Smooth muscle cell (in vitro differentiated cells): Measurements from ENCODE around the gene CEMP1. TPM values are rescaled to one million over a fixed set of nuclear protein-coding genes. Genes with fewer than 3 reads are reported as not detected.

ENCODE experiments used
- DNase-seq: peaks from one replicate; lab custom pipeline; 2025; ENCODE audit not compliant: unreplicated experiment; lab: John Stamatoyannopoulos, UW
- H2AFZ ChIP-seq: fragments of 200-600 bp; sonication (generic); 2 replicates; pipeline ENCODE4 v1.6.0; 2016; ENCODE audit warnings: antibody characterized with exemption, low read depth, mild to moderate bottlenecking
- H3F3A ChIP-seq: fragments of 200-600 bp; sonication (generic); 2 replicates; pipeline ENCODE4 v1.6.0; 2017; ENCODE audit warnings: antibody characterized with exemption, low read depth
- H3K27ac ChIP-seq: fragments of 200-600 bp; sonication (generic); 2 replicates; pipeline ENCODE4 v1.5.1; 2016; ENCODE audit warnings: low read depth, mild to moderate bottlenecking
- H3K27me3 ChIP-seq: fragments of 200-600 bp; sonication (generic); 2 replicates; pipeline ENCODE4 v1.6.1; 2016; ENCODE audit warnings: low read depth, mild to moderate bottlenecking
- H3K36me3 ChIP-seq: fragments of 200-600 bp; sonication (generic); 2 replicates; pipeline ENCODE4 v1.5.1; 2016; ENCODE audit warnings: low read depth
- H3K4me1 ChIP-seq: fragments of 200-600 bp; sonication (generic); 2 replicates; pipeline ENCODE4 v1.5.1; 2016; ENCODE audit warnings: low read depth
- H3K4me2 ChIP-seq: fragments of 200-600 bp; sonication (generic); 2 replicates; pipeline ENCODE4 v1.6.0; 2016; ENCODE audit warnings: mild to moderate bottlenecking
- H3K4me3 ChIP-seq: fragments of 200-600 bp; sonication (generic); 2 replicates; pipeline ENCODE4 v1.5.1; 2016; ENCODE audit warnings: mild to moderate bottlenecking
- H3K79me2 ChIP-seq: fragments of 200-600 bp; sonication (generic); 2 replicates; pipeline ENCODE4 v1.6.0; 2016; ENCODE audit warnings: low read depth, mild to moderate bottlenecking
- H3K9ac ChIP-seq: fragments of 200-600 bp; sonication (generic); 2 replicates; pipeline ENCODE4 v1.6.0; 2016; ENCODE audit warnings: low read depth
- H3K9me3 ChIP-seq: fragments of 200-600 bp; sonication (generic); replicated peaks from 2 replicates; pipeline ENCODE4 v1.5.1; 2016; ENCODE audit warnings: low read depth
- H4K20me1 ChIP-seq: fragments of 200-600 bp; sonication (generic); 2 replicates; pipeline ENCODE4 v1.6.0; 2016; ENCODE audit warnings: low read depth
- WGBS: methylation state at CpG from one replicate; pipeline ENCODE4 v1.1.7; 2016; ENCODE audit warnings: low lambda C conversion rate; 5-methylcytosine and 5-hydroxymethylcytosine counted together
- polyA plus RNA-seq: library from polyadenylated mRNA; unstranded; fragments of >200 nt; fragmentation: Nextera tagmentation; extraction: Ambion mirVana; gene quantifications from 2 replicates; pipeline ENCODE4 v1.2.1, GENCODE V29; 2016
- total RNA-seq: library from RNA; depleted of rRNA; stranded (reverse); fragments of >200 nt; gene quantifications from 2 replicates; pipeline ENCODE4 v1.2.3, GENCODE V29; 2014
- TF ChIP-seq, protein P1 (sequence below): fragments of 200-600 bp; sonication (generic); IDR thresholded peaks from 2 replicates; pipeline ENCODE4 v1.5.1; 2017; ENCODE audit warnings: borderline replicate concordance, mild to moderate bottlenecking, antibody characterized with exemption; ENCODE audit not compliant: insufficient read depth, poor library complexity, severe bottlenecking

The CEMP1 gene
- total and polyA plus RNA-seq, 2 experiments from 2014 or later: 1.7 TPM; not detected in 1

GRCh38 chr16:2487903-2488531, 43.2 kb downstream of the CEMP1 start:
- H3K4me2 ChIP-seq: no peak overlapping the region
- WGBS: 86% methylated on average over 14 of the region's 15 CpGs
- no peaks in the 10 kb centered on the region for H3K36me3 ChIP-seq
- no peak overlapping the region for H2AFZ ChIP-seq
- H3K79me2 ChIP-seq: no peaks in the 10 kb centered on the region
- H3F3A ChIP-seq: no peaks in the 10 kb centered on the region
- H3K4me3 ChIP-seq: no peak overlapping the region
- H3K9ac ChIP-seq: no peak overlapping the region
- H3K9me3 ChIP-seq: no peaks in the 10 kb centered on the region
- peaks cover 49% of the 10 kb centered on the region for H4K20me1 ChIP-seq
- no peak for DNase-seq
- H3K27ac ChIP-seq: no peak overlapping the region
- H3K27me3 ChIP-seq: no peaks in the 10 kb centered on the region
- TF ChIP-seq, protein P1, sequence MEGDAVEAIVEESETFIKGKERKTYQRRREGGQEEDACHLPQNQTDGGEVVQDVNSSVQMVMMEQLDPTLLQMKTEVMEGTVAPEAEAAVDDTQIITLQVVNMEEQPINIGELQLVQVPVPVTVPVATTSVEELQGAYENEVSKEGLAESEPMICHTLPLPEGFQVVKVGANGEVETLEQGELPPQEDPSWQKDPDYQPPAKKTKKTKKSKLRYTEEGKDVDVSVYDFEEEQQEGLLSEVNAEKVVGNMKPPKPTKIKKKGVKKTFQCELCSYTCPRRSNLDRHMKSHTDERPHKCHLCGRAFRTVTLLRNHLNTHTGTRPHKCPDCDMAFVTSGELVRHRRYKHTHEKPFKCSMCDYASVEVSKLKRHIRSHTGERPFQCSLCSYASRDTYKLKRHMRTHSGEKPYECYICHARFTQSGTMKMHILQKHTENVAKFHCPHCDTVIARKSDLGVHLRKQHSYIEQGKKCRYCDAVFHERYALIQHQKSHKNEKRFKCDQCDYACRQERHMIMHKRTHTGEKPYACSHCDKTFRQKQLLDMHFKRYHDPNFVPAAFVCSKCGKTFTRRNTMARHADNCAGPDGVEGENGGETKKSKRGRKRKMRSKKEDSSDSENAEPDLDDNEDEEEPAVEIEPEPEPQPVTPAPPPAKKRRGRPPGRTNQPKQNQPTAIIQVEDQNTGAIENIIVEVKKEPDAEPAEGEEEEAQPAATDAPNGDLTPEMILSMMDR: no peak
- H3K4me1 ChIP-seq: no peaks in the 10 kb centered on the region

DNA sequence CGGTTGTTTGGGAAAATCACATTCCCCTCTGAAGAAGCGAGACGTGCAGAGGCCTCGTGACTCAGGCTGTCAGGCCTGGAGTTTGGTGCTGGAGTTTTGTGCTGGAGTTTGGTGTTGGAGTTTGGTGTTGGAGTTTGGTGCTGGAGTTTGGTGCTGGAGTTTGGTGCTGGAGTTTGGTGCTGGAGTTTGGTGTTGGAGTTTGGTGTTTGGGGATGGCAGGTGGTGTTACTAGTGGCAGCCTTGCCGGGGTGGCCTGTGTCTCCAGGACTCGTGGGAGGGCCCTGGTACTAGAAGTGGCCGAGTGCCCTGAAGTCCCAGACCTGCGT, 43.7 kb downstream of the CEMP1 start:
- no peak overlapping the region for H3K4me2 ChIP-seq
- no peaks in the 10 kb centered on the region for H3K27me3 ChIP-seq
- no peaks in the 10 kb centered on the region for H3K79me2 ChIP-seq
- no peak overlapping the region for H3K9ac ChIP-seq
- no peaks in the 10 kb centered on the region for H3K4me1 ChIP-seq
- no peaks in the 10 kb centered on the region for H3F3A ChIP-seq
- H3K9me3 ChIP-seq: no peaks in the 10 kb centered on the region
- no peaks in the 10 kb centered on the region for H3K36me3 ChIP-seq
- 86% methylated on average over 8 of the region's 8 CpGs for WGBS
- no peak overlapping the region for H3K27ac ChIP-seq
- no peak overlapping the region for H2AFZ ChIP-seq
- H4K20me1 ChIP-seq: peaks cover 55% of the 10 kb centered on the region
- no peak overlapping the region for H3K4me3 ChIP-seq
- TF ChIP-seq, protein P1: no peak
- no peak for DNase-seq

- H3K4me2 ChIP-seq: no peak overlapping the region
- H3K4me3 ChIP-seq: no peak overlapping the region
- TF ChIP-seq, protein P1: no peak
- no peak overlapping the region for H2AFZ ChIP-seq
- H3K36me3 ChIP-seq: no peaks in the 10 kb centered on the region
- no peak overlapping the region for H3K9ac ChIP-seq
- no peak overlapping the region for H3K27ac ChIP-seq
- H4K20me1 ChIP-seq: peaks cover 61% of the 10 kb centered on the region
- H3K79me2 ChIP-seq: no peaks in the 10 kb centered on the region
- no peaks in the 10 kb centered on the region for H3K9me3 ChIP-seq
- no peak for DNase-seq
- H3F3A ChIP-seq: no peaks in the 10 kb centered on the region
- no peaks in the 10 kb centered on the region for H3K4me1 ChIP-seq
- no peaks in the 10 kb centered on the region for H3K27me3 ChIP-seq
- 87% methylated on average over 29 of the region's 29 CpGs for WGBS
Measured at GRCh38 chr16:2486645-2487516, 44.3 kb downstream of the CEMP1 start.
